GM18508 (cell line): ENCODE results near the gene TCL1B.

Source experiments
- ATAC-seq: cut with Tn5 transposase; IDR thresholded peaks from one replicate; pipeline ENCODE4 v1.9.1; 2021; ENCODE audit warnings: moderate number of reproducible peaks; ENCODE audit not compliant: insufficient read depth, unreplicated experiment

The TCL1B gene

GRCh38 chr14:95685978-95686922 is at the start of gene TCL1B:
Gene TCL1B, plus strand, starts transcription at chr14:95686426. Its CDS starts 42 bp downstream, at chr14:95686468.
- no peak for ATAC-seq

DNA sequence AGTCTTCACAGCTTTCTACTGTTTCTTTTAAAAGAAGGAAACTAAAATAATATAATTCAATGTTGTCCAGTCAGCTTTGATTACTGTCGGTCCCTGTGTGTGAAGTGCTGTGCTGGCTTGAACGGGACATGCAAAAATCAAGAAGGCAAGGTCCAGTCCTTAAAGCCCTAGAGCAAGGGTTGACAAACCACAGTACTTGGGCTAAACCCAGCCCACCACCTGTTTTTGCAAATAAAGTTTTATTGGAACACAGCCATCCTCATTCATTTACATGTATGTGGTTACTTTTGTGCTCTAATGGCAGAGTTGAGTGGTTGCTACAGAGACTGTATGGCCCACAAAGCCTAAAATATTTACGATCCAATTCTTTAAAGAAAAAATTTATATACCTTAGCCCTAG is 41.2 kb upstream of the TCL1B start:
- ATAC-seq, result no peak

GRCh38 chr14:95645389-95645996 is 40.7 kb upstream of the TCL1B start:
- no peak for ATAC-seq

DNA sequence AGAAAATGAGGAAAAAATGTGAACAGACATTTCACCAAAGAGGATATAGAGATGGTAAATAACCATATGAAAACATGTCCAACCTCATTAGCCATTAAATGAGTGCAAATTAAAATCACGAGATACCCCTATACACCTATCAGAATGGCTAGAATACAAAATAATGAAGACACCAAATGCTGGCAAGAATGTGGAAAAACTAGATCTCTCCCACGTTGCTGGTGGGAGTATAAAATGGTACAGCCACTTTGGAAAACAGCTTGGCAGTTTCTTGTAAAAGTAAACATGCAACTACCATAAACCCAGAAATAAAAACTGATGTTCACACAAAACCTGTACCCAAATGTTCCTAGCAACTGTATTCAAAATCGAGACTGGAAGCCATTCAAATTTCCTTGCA is 38.3 kb upstream of the TCL1B start:
- no peak for ATAC-seq

- no peak for ATAC-seq
These were observed 37.0 kb upstream of the TCL1B start for GRCh38 chr14:95649230-95649629.

- ATAC-seq, result no peak
These were observed 35.2 kb upstream of the TCL1B start for GRCh38 chr14:95651028-95651427.

DNA sequence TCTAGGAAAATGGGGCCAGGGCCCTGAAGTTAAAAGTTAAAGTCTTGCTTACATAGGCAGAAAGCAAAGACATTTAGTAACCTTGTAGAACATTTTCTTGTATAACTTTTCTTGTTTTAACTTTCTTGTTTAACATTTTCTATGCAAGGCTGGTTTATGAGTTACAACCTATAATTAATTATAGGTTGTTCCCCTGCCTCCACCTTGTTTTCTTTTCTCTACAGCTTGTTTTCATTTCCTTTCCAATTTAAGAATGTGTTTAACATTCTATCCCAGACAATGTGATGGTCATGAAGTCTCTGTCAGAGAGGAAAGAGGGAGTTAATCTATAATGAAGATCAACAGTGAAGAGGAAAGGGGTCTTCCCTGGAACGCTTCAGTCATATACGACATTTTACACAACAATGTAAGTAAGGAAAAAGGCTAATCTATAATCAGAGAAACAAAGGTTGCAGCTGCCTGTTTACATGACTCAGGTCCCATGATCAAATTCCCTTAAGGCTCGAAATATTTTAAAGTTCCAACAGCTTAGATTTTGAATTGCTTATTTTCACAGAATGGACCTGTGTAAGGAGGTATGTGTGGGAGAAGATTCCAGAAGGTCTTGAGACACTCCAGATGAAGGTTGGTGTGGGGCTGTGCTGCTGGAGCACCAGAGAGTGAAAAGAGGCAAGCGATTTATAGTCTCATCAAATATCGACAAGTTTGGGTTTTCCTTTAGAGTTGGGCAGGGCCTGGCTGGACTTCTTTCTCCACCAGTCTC is 34.2 kb upstream of the TCL1B start:
- no peak for ATAC-seq

GRCh38 chr14:95652690-95653089 is 33.5 kb upstream of the TCL1B start:
- ATAC-seq, result no peak

GRCh38 chr14:95655461-95655860 is 30.8 kb upstream of the TCL1B start:
- ATAC-seq, result no peak

DNA sequence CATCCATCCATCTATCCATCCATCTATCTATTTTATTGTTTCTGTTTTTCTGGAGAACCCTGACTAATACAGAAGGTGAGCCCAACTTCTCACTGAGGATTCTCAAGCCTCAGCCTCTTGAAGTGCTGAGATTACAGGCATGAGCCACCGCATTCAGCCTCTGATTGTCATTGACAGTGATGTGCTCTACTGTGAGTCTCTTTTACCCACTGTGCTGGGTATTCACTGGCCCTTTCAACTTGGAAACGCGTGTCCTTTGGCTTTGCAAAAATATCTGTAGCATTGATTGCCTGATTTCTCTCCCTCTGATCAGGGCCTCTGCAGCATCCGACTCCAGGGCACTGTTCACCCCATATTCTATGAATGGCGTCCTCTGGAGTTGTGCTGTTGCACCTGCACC is 29.6 kb upstream of the TCL1B start:
- no peak for ATAC-seq

DNA sequence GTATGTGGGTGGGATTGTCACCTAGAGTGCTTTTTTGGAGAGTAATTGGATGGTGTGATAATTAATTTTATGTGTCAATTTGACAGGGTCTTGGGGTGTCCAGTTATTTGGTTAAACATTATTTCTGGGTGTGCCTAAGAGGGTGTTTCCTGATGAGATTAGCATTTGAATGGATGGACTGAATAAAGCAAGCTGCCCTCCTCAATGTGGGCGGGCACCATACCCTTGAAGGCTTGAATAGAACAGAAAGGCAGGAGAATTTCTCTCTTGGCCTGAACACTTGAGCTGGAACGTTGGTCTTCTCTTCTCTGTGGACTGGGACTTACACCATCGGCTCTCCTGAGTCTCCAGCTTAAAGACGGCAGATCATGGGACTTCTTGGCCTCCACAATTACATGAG is 28.8 kb upstream of the TCL1B start:
- ATAC-seq, result no peak

DNA sequence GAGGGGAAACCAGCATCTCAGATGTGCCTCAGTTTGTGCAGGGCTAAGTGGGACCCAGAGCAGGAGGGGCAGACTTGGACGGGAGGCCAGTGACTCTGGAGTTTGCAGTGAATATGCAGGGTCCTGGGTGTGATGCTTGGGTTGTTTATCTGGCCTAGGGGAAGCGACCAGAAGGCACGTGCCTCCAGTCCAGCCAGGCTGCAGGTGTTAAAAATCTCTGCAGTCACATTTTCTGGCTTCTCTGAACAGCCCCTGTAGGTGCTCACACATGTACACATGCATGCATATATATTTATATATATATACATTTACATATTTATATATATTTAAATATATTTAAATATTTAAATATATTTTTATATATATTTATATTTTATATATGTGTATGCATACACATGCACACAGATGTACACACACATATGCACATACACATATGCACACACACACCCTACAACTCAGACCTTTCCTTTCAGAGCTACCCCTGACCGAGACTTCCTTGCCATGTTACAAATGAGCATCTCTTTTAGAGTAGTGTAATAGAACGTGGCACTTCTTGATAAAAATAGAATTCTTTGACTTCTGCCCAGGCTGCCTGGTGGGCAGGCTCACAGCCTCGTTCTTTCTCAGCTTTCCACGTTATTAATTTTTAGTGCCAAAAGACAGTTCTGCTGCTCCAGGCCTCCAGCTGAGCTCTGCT is 26.8 kb upstream of the TCL1B start:
- ATAC-seq, result no peak

- ATAC-seq, result no peak
These were observed 26.2 kb upstream of the TCL1B start for GRCh38 chr14:95659990-95660385.

DNA sequence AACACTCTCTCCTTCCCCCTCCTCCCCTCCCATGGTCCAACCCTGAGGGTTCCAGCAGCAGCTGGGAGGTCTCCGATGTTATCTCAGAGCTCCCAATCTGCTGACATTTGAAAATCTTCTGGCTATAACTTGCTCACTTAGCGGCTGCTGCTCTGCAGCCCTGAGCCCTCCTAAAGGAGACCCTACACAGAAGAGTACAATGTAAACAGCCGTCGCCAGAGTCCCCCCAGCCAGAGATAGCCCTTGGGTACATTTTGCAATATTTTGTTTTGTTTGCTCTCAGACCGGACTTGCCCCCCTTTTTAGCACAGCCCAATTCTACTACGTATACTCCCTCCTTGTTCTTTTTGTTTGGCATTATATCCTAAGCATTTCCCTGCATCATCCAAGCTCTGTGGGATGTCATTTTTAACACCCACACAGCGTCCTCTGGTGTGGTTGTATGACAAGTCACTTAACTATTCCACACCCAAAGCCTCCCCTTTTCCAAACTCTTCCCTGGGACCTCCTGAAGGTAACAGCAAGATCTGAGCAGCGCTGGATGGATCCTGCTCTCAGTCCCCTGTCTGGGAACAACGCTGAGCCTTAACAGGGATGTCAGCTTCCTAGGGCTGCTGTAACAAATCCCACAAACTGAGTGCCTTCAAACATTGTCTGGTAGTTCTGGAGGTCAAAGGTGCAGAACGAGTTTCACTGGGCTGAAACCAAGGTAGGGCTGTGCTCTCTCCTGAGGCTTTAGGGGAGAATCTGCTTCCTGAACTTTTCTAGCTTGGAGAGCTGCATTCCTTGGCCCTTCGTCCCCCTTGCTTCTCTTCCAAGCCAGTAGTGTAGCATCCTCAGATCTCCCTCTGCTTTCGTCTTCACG is 25.3 kb upstream of the TCL1B start:
- no peak for ATAC-seq

DNA sequence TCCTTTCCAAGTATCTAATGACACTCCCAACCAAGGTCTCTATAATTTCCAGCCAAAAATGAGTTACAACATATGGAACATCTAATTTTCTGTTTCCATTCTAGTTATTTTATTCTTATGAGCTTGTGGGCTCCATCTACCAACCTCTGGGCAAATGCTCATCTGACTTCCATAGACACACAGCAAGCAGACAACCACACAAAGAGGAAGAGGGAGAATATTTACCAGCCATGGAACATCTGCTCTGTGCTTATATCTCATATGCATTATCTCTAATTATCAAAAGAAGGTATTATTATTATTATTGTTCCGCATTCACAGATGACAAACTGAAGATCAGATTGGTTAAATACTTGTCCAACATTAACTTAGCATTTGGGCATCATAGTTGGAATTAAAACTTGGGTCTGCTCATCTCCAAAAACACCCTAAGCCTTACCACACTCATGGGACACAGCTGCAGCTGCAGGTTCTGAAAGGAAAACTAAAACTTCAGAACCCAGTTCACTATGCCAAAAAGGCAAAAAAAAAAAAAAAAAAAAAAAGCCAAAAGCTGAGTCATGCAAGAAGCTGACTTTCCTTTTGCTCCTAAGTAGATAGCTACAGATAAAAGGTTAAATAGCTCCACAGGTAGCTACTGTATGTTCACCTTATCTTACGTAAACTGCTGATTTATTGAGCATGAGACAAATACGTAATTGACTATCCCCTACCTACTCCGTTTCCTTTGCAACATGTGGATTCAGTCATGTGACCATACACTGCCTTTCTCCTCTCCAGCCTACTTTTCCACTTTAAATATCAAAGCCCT is 23.6 kb upstream of the TCL1B start:
- ATAC-seq, result peak; percentile 23

- ATAC-seq, result no peak
These were observed 22.9 kb upstream of the TCL1B start for GRCh38 chr14:95663226-95663797.

DNA sequence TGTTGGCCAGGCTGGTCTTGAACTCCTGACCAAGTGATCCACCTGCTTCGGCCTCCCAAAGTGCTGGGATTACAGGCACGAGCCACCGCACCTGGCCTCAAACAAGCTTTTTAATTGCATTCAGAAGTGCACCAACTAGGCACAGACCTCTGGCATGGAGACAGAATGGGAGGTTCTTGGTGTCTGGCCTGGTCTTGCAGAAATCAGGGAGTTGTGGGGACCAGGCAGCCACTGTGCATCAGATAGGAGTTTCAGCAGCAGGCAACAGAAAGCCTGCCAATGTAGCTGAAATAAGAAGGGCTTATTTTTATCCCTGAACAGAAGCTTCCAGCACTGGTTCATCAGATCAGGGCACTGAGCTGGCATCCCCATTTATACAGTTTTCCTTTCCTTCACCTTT is 22.2 kb upstream of the TCL1B start:
- no peak for ATAC-seq

DNA sequence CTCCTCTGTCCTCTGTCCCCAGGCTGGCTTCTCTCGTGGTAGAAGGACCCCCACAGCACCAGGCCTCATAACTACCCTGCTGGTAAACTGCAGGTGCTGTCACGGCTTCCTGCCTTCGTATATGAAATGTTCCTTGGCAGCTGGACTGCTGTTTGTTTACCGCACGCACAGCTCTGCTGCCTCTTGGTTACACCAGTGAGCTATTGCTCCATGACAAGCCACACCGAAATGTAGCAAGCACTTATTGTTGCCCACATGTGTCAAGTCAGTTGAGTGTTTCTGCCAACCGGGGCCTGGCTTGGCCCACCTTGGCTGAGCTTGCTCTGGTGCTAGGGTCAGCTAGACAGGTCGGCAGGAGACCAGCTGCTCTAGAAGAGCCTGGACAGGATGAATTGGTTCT is 21.7 kb upstream of the TCL1B start:
- no peak for ATAC-seq
